DMS 273 treated with DMSO at 0.1 percent for 48 hours (cell line): ENCODE measurements around the gene DUOXA1.
"Not testable (repeated sequence)": the region's sequence is repeated elsewhere in the genome, so short reads cannot be mapped to it uniquely, and the experiment has no call there.

ENCODE experiments used
- DNase-seq: peaks from one replicate; lab custom pipeline; 2025; lab: John Stamatoyannopoulos, UW

The DUOXA1 gene

DNA sequence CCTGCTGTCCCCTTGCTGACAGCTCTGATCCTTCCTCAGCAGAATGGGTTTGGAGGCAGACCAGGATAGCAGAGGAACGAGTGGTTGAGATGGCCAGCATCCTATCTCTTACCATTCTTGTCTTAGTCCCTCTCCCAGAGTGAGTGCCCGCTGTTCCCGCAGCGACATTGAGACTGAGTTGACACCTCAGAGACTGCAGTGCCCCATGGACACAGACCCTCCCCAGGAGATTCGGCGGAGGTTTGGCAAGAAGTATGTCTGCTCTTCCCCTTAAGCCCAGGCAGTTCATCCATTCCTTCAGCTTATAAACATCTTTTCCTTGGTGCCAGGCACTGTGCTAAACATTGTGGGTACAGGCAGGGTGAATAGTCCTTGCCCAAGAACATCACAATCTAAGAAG is 21.3 kb upstream of the DUOXA1 start:
- no peak for DNase-seq

- DNase-seq: no peak
Observed at GRCh38 chr15:45150481-45150880, 20.8 kb upstream of the DUOXA1 start.

- DNase-seq: no peak
Observed at GRCh38 chr15:45149060-45149459, 19.4 kb upstream of the DUOXA1 start.

DNA sequence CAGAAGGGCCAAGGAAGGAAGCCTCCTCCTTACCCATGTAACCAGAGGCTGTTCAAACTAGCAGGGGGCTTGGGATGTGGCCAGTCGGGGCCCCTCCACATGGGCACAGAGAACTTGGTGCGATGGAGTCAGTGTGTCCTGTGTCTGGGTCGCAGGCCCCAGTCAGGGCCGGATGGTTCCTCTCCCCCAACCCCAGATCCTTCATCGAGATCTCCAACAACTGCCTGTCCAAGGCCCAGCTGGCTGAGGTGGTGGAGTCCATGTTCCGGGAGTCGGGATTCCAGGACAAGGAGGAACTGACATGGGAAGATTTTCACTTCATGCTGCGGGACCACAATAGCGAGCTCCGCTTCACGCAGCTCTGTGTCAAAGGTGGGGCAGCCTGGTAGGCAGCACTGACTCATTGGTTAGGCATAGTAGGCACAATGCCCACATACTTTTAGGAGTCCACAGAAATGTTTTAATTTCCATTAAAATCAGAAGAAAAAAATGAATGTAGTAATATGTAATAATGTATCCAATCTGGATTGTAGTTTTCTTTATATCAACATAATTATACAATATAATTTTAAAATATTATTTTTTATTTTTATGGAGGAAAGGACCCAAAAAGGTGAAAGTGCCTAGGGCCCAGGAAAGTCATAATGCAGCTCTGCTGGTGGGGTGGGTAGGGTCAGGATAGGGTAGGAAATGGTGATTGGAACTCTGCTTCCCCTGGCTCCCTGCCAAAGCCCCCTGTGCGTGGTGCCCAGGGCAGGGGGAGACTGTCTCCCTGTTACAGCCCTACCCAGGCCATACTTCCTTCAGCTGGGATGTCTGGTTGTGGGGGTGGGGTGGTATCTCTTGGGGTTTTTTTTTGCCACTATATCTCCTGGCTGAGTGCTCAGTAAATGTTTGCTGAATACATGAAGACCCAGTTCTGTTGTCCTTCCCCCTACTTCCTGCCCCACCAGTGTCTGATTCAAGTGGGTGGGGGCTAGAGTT is 18.7 kb upstream of the DUOXA1 start:
- DNase-seq: no peak

DNA sequence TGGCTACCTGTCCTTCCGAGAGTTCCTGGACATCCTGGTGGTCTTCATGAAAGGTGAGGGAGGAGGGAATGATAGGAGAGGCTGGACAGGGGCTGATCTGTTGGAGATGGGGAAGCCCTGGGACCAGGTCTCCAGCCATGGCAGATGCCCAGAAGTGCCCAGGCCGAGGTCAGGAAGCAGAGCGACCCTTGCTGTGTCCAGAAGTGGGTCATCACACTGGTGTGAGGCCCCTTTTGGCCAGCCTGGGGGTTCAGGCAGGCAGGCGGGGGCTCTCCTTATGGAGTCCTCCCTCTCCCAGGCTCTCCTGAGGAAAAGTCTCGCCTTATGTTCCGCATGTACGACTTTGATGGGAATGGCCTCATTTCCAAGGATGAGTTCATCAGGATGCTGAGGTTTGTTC is 17.9 kb upstream of the DUOXA1 start:
- DNase-seq: no peak

DNA sequence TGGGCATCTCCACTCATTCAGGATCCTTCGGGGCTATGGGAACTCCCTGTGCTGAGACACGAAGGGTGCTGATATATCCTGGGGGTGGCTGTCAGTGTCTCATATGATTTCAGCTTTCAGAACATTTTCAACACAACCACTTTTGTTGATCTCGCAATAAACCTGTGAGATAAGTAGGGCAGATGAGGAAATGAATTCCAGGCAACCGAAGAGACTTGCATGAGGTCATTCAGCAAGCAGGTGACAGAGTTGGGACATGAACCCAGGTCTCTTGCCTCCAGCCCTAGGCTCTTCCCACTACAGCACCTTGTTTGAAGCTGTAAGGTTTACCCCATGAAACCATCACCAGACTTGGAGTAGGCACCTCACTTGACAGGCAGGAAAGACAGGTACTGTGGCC is 16.7 kb upstream of the DUOXA1 start:
- no peak for DNase-seq

GRCh38 chr15:45144775-45145174 is 15.1 kb upstream of the DUOXA1 start:
- no peak for DNase-seq

DNA sequence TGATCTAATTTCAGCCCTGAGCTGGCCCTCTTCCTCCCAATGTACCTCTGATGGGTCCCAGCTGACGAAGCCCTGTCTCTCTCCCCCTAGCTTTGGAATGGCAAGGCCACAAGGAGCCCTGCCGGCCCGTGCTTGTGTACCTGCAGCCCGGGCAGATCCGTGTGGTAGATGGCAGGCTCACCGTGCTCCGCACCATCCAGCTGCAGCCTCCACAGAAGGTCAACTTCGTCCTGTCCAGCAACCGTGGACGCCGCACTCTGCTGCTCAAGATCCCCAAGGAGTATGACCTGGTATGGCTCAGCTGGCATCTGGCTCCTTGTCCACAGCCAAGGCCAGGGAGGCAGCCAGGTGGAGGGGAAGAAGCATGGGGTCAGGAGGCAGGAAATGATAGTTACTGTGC is 14.3 kb upstream of the DUOXA1 start:
- DNase-seq: no peak

DNA sequence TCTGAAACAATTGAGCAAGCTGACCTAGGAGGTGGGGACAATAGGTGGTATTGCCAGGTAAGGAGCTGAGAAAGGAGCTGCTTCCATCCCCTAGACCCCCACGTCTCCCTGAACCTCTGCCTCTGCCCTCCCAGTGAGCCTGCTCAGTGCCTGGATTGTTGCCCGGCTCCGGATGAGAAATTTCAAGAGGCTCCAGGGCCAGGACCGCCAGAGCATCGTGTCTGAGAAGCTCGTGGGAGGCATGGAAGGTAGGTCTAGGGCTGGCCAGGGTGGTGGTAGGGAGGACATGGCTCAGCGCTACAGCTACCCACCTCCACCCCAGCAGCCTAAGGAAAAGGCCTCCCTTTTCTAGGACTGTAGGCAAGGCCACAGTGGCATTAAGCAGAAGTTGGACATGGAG is 13.4 kb upstream of the DUOXA1 start:
- DNase-seq: no peak

GRCh38 chr15:45141386-45141785 is 11.7 kb upstream of the DUOXA1 start:
- no peak for DNase-seq

DNA sequence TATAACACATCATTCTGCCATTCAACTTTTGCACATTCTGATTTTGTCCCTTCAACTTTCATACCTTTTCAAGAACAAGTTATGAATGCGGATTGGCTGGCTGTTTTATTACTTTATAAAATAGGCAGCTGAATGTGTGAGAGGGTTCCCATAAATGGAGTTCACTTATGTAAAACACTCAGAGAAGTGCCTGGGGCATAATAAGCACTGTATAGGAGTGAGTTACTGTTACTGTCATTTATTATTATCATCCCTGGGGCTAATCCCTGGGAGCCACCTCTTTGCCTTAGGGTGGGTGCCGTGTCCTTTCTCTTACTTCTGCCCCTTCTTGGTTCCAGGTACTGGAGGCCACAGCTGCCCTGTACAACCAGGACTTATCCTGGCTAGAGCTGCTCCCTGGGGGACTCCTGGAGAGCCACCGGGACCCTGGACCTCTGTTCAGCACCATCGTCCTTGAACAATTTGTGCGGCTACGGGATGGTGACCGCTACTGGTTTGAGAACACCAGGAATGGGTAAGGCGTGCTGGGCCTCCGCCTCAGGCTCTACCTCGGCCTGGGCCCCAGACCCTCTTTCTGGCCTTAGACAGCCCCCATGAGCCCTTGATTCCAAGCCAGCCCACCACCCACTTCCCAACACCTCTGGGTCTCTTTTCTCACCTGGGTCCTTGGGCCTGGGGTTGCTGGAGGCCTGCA is 11.0 kb upstream of the DUOXA1 start:
- no peak for DNase-seq

DNA sequence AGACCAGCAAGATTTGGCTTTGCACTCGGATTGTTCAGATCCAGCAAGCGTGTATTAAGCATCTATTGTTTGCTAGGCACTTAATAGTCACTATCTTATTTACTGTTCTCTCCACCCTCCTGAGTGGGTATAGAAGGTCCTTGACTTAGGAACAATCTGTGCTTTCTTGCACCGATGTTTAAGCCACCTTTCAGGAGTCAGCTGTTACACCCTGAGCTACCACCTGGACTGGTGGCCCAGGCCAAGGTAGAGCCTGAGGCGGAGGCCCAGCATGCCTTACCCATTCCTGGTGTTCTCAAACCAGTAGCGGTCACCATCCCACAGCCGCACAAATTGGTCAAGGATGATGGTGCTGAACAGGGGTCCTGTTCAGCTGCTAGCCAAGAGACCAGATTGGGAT is 10.1 kb upstream of the DUOXA1 start:
- DNase-seq: no peak

- no peak for DNase-seq
Observed at GRCh38 chr15:45138814-45139765, 9.4 kb upstream of the DUOXA1 start.

DNA sequence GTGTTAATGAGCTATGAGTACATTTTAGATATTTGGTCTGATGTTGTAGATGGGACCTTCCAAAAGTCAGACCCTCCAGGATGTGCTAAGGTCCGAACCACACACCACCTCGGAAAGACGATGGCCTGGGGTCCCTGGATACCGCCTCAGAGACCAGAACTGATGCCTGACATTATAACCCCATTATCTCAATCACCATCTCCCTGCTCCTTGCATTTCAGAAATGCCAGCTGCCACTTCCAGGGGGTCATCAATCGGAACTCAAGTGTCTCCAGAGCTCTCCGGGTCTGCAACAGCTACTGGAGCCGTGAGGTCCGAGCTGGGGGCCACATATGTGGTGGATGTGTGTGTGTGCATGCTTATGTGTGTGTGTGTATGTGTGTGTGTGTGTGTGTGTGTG is 8.0 kb upstream of the DUOXA1 start:
- DNase-seq: no peak

- DNase-seq: no peak
Observed at GRCh38 chr15:45136378-45136764, 6.7 kb upstream of the DUOXA1 start.

- not testable (repeated sequence) for DNase-seq
Observed at GRCh38 chr15:45135705-45136377, 6.2 kb upstream of the DUOXA1 start.

GRCh38 chr15:45134682-45135604 is 5.3 kb upstream of the DUOXA1 start:
- no peak for DNase-seq

- no peak for DNase-seq
Observed at GRCh38 chr15:45134046-45134445, 4.4 kb upstream of the DUOXA1 start.

- no peak for DNase-seq
Observed at GRCh38 chr15:45133561-45133920, 3.9 kb upstream of the DUOXA1 start.

- DNase-seq: no peak
Observed at GRCh38 chr15:45132844-45133560, 3.3 kb upstream of the DUOXA1 start.
